Neural cell (in vitro differentiated cells): ENCODE results near the gene ZMYND10. TPM values are rescaled to one million over a fixed set of nuclear protein-coding genes. Genes with fewer than 3 reads are reported as not detected.

Source experiments
- H2AFZ ChIP-seq: fragments of 200-600, 300-800 bp; sonication (generic), shearing (Covaris generic); 2 replicates; pipeline ENCODE4 v1.6.0; 2014; ENCODE audit warnings: low read depth, mild to moderate bottlenecking, antibody characterized with exemption, low read length, moderate library complexity
- H3F3A ChIP-seq: fragments of 200-600 bp; shearing (Covaris generic); 2 replicates; pipeline ENCODE4 v1.6.1; 2016; ENCODE audit warnings: mild to moderate bottlenecking, moderate library complexity, mixed read lengths, antibody characterized with exemption, low read length; ENCODE audit not compliant: insufficient read depth, poor library complexity, severe bottlenecking
- H3K27ac ChIP-seq: fragments of 200-600, 300-800 bp; sonication (generic), shearing (Covaris generic); 2 replicates; pipeline ENCODE4 v1.5.1; 2014; ENCODE audit warnings: mild to moderate bottlenecking, low read length, moderate library complexity
- H3K27me3 ChIP-seq: fragments of 300-800, 200-600 bp; sonication (generic), shearing (Covaris generic); 2 replicates; pipeline ENCODE4 v1.6.0; 2014; ENCODE audit warnings: mild to moderate bottlenecking, low read depth, low read length, moderate library complexity; ENCODE audit not compliant: insufficient read depth
- H3K36me3 ChIP-seq: fragments of 300-800, 200-600 bp; sonication (generic), shearing (Covaris generic); 2 replicates; pipeline ENCODE4 v1.5.1; 2014; ENCODE audit warnings: mild to moderate bottlenecking, antibody characterized with exemption, low read length, moderate library complexity; ENCODE audit not compliant: insufficient read depth
- H3K4me2 ChIP-seq: fragments of 300-800, 200-600 bp; sonication (generic), shearing (Covaris generic); 2 replicates; pipeline ENCODE4 v1.6.0; 2014; ENCODE audit warnings: mild to moderate bottlenecking, low read length
- H3K4me3 ChIP-seq: fragments of 300-800, 200-600 bp; sonication (generic), shearing (Covaris generic); 2 replicates; pipeline ENCODE4 v1.5.1; 2014; ENCODE audit warnings: mild to moderate bottlenecking, low read length, moderate library complexity
- H3K79me2 ChIP-seq: fragments of 200-600 bp; shearing (Covaris generic); replicated peaks from 2 replicates; pipeline ENCODE4 v1.6.0; 2014; ENCODE audit warnings: mild to moderate bottlenecking, low read length, moderate library complexity; ENCODE audit not compliant: insufficient read depth
- H3K9ac ChIP-seq: fragments of 300-800, 200-600 bp; sonication (generic), shearing (Covaris generic); 2 replicates; pipeline ENCODE4 v1.6.1; 2016; ENCODE audit warnings: mild to moderate bottlenecking, low read length, mixed read lengths
- H3K9me2 ChIP-seq: fragments of 200-600 bp; shearing (Covaris generic); 2 replicates; pipeline ENCODE4 v1.6.1; 2016; ENCODE audit warnings: mild to moderate bottlenecking, low read length, mixed read lengths; ENCODE audit not compliant: insufficient read depth
- H3K9me3 ChIP-seq: fragments of 200-600, 300-800 bp; sonication (generic), shearing (Covaris generic); 2 replicates; pipeline ENCODE4 v1.6.1; 2016; ENCODE audit warnings: mild to moderate bottlenecking, mixed run types, low read length, moderate library complexity, mixed read lengths
- H4K20me1 ChIP-seq: fragments of 200-600 bp; shearing (Covaris generic); 2 replicates; pipeline ENCODE4 v1.6.1; 2016; ENCODE audit warnings: mild to moderate bottlenecking, mixed run types; ENCODE audit not compliant: insufficient read depth
- EP300 ChIP-seq: fragments of 450-650 bp; conservative IDR thresholded peaks from 2 replicates; pipeline ENCODE4 v1.6.1; 2014; ENCODE audit warnings: antibody characterized with exemption, mild to moderate bottlenecking, moderate library complexity; ENCODE audit not compliant: poor library complexity, severe bottlenecking
- EZH2 ChIP-seq: fragments of 200-600, 300-800 bp; shearing (Covaris generic), sonication (generic); IDR thresholded peaks from 2 replicates; pipeline ENCODE4 v1.6.1; 2014; ENCODE audit warnings: antibody characterized with exemption, low read length, borderline replicate concordance, mild to moderate bottlenecking; ENCODE audit not compliant: insufficient read depth, poor library complexity, severe bottlenecking
- MXI1 ChIP-seq: fragments of 450-650 bp; conservative IDR thresholded peaks from 2 replicates; pipeline ENCODE4 v1.6.1; 2014; ENCODE audit warnings: antibody characterized with exemption, mild to moderate bottlenecking; ENCODE audit not compliant: poor library complexity, severe bottlenecking
- POLR2AphosphoS5 ChIP-seq: IDR thresholded peaks from 2 replicates; pipeline ENCODE4 v1.6.1; 2012
- RAD21 ChIP-seq: fragments of 450-650 bp; conservative IDR thresholded peaks from 2 replicates; pipeline ENCODE4 v1.6.1; 2014; ENCODE audit warnings: antibody characterized with exemption, mild to moderate bottlenecking, moderate library complexity
- SMC3 ChIP-seq: fragments of 450-650 bp; conservative IDR thresholded peaks from 2 replicates; pipeline ENCODE4 v1.6.1; 2014; ENCODE audit warnings: antibody characterized with exemption, mild to moderate bottlenecking, moderate library complexity; ENCODE audit not compliant: poor library complexity
- TAF1 ChIP-seq: IDR thresholded peaks from 2 replicates; pipeline ENCODE4 v1.6.1; 2012; ENCODE audit warnings: low read depth
- polyA plus RNA-seq: library from polyadenylated mRNA; depleted of rRNA; stranded (reverse); fragments of >200 nt; gene quantifications from 2 replicates; pipeline ENCODE4 v1.2.3, GENCODE V29; 2014
- TF ChIP-seq, protein P1 (sequence below): IDR thresholded peaks from 2 replicates; pipeline ENCODE4 v1.6.1; 2012; ENCODE audit warnings: borderline replicate concordance
- TF ChIP-seq, protein P2 (sequence below): fragments of 450-650 bp; IDR thresholded peaks from 2 replicates; pipeline ENCODE4 v1.5.1; 2014; ENCODE audit warnings: antibody characterized with exemption, mild to moderate bottlenecking, moderate library complexity; ENCODE audit not compliant: poor library complexity, severe bottlenecking

ZMYND10 gene
- polyA plus RNA-seq, 1 donor from 2014 or later: 5.2 TPM

DNA sequence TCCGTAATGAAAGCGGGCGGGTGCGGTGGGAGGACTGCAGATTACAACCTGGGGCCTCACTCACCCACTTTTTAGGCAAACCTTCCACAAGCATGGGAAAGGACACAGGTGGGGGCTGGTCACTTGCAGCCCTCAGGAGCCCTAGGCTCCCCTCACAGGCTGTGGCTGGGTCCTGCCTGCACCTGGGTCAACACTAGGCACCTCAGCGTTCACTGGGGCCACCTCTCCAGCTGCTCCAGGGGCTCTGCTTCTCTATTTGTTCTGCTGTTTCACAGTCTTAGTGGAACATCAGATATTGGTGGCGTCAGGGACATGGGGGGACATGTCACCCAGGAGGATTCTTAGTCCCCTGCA lies 43.9 kb upstream of the ZMYND10 start:
- Histone ChIP-seq H3K27me3 (no peaks in the 10 kb centered on the region), H3K9me2 (no peaks in the 10 kb centered on the region), H3K36me3 (no peaks in the 10 kb centered on the region), H3K4me3 (no peak overlapping the region), H3K27ac (no peak overlapping the region), H3K79me2 (no peaks in the 10 kb centered on the region), H3K9ac (no peak overlapping the region), H4K20me1 (no peaks in the 10 kb centered on the region), H3K9me3 (no peaks in the 10 kb centered on the region), H3K4me2 (no peak overlapping the region), H2AFZ (no peak overlapping the region), H3F3A (no peaks in the 10 kb centered on the region)
- no peak for TF ChIP-seq POLR2AphosphoS5
- TF ChIP-seq, protein P1, sequence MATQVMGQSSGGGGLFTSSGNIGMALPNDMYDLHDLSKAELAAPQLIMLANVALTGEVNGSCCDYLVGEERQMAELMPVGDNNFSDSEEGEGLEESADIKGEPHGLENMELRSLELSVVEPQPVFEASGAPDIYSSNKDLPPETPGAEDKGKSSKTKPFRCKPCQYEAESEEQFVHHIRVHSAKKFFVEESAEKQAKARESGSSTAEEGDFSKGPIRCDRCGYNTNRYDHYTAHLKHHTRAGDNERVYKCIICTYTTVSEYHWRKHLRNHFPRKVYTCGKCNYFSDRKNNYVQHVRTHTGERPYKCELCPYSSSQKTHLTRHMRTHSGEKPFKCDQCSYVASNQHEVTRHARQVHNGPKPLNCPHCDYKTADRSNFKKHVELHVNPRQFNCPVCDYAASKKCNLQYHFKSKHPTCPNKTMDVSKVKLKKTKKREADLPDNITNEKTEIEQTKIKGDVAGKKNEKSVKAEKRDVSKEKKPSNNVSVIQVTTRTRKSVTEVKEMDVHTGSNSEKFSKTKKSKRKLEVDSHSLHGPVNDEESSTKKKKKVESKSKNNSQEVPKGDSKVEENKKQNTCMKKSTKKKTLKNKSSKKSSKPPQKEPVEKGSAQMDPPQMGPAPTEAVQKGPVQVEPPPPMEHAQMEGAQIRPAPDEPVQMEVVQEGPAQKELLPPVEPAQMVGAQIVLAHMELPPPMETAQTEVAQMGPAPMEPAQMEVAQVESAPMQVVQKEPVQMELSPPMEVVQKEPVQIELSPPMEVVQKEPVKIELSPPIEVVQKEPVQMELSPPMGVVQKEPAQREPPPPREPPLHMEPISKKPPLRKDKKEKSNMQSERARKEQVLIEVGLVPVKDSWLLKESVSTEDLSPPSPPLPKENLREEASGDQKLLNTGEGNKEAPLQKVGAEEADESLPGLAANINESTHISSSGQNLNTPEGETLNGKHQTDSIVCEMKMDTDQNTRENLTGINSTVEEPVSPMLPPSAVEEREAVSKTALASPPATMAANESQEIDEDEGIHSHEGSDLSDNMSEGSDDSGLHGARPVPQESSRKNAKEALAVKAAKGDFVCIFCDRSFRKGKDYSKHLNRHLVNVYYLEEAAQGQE: no peak

DNA sequence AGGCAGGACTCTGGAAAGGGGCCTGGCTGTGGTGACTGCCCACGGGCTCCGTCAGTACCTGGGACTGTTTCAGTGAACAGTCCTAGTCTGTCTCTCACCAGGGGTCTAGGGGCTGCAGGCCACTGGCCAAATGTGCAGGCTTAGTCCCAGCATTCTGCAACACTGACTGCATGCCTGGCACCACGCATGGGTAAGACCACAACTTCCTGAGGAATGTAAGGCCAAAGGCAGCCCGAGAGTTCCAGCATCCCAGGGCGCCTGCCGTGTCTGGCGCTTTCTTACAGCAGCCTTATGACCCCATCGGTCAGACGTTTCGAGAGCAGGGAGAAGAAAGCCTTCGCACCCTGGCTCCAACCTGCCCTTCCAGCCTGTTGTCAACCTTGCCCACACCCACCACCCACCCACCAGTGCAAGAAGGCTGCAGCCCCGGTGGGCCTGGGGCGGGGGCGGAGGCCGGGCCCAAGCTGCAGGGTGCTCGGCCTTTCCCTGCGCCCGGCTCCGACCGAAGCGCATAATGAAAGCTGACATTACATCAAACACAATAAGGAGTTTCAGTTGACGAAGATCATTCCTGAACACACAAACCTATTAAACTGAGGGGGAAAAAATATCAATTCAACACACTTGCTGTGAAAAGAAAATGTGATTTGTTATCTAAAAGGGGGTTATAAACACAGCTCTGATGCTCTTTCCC lies 43.3 kb upstream of the ZMYND10 start:
- H3K4me3 ChIP-seq: no peak overlapping the region
- no peak overlapping the region for H3K27ac ChIP-seq
- no peaks in the 10 kb centered on the region for H3K36me3 ChIP-seq

More for the DNA sequence above, 43.3 kb upstream of the ZMYND10 start:
- no peak overlapping the region for H3K9ac ChIP-seq
- no peak overlapping the region for H3K4me2 ChIP-seq
- no peaks in the 10 kb centered on the region for H3F3A ChIP-seq
- no peaks in the 10 kb centered on the region for H4K20me1 ChIP-seq
- no peaks in the 10 kb centered on the region for H3K9me2 ChIP-seq
- H3K9me3 ChIP-seq: no peaks in the 10 kb centered on the region
- TF ChIP-seq, protein P2, sequence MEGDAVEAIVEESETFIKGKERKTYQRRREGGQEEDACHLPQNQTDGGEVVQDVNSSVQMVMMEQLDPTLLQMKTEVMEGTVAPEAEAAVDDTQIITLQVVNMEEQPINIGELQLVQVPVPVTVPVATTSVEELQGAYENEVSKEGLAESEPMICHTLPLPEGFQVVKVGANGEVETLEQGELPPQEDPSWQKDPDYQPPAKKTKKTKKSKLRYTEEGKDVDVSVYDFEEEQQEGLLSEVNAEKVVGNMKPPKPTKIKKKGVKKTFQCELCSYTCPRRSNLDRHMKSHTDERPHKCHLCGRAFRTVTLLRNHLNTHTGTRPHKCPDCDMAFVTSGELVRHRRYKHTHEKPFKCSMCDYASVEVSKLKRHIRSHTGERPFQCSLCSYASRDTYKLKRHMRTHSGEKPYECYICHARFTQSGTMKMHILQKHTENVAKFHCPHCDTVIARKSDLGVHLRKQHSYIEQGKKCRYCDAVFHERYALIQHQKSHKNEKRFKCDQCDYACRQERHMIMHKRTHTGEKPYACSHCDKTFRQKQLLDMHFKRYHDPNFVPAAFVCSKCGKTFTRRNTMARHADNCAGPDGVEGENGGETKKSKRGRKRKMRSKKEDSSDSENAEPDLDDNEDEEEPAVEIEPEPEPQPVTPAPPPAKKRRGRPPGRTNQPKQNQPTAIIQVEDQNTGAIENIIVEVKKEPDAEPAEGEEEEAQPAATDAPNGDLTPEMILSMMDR: no peak
- TF ChIP-seq TAF1 (no peak), EP300 (no peak), EZH2 (no peak), MXI1 (no peak), SMC3 (no peak), RAD21 (no peak), POLR2AphosphoS5 (no peak)
- TF ChIP-seq, protein P1: no peak
- H2AFZ ChIP-seq: no peak overlapping the region
- H3K27me3 ChIP-seq: no peaks in the 10 kb centered on the region
- H3K79me2 ChIP-seq: no peaks in the 10 kb centered on the region
